DOHH2 (cell line): ENCODE results near the gene LRMDA.

Experiments
- H3F3A ChIP-seq: fragments of 200-600 bp; sonication (generic), shearing (Covaris generic); 2 replicates; pipeline ENCODE4 v1.6.0; 2016; ENCODE audit warnings: antibody characterized with exemption, mild to moderate bottlenecking; ENCODE audit not compliant: control insufficient read depth, insufficient read depth
- H3K27ac ChIP-seq: fragments of 200-600 bp; sonication (generic); 2 replicates; pipeline ENCODE4 v1.5.1; 2014; ENCODE audit warnings: low read depth, mild to moderate bottlenecking, low read length, moderate library complexity
- H3K27me3 ChIP-seq: fragments of 200-600 bp; sonication (generic); 2 replicates; pipeline ENCODE4 v1.6.1; 2014; ENCODE audit warnings: mild to moderate bottlenecking, low read length, mixed read lengths; ENCODE audit not compliant: control insufficient read depth
- H3K36me3 ChIP-seq: fragments of 200-600 bp; sonication (generic); 2 replicates; pipeline ENCODE4 v1.6.1; 2014; ENCODE audit warnings: mild to moderate bottlenecking, low read length, moderate library complexity, mixed read lengths; ENCODE audit not compliant: control insufficient read depth
- H3K4me1 ChIP-seq: fragments of 200-600 bp; sonication (generic); 2 replicates; pipeline ENCODE4 v1.6.1; 2014; ENCODE audit warnings: mild to moderate bottlenecking, low read length, mixed read lengths; ENCODE audit not compliant: control insufficient read depth
- H3K4me2 ChIP-seq: fragments of 200-600 bp; sonication (generic); 2 replicates; pipeline ENCODE4 v1.6.0; 2014; ENCODE audit warnings: mild to moderate bottlenecking, low read length, moderate library complexity
- H3K4me3 ChIP-seq: fragments of 200-600 bp; sonication (generic); 2 replicates; pipeline ENCODE4 v1.5.1; 2014; ENCODE audit warnings: mild to moderate bottlenecking, low read length, mixed read lengths
- H3K79me2 ChIP-seq: fragments of 200-600 bp; sonication (generic); 2 replicates; pipeline ENCODE4 v1.6.1; 2014; ENCODE audit warnings: mild to moderate bottlenecking, low read length, mixed read lengths; ENCODE audit not compliant: control insufficient read depth
- H3K9me2 ChIP-seq: fragments of 200-600 bp; sonication (generic); replicated peaks from 2 replicates; pipeline ENCODE4 v1.6.1; 2014; ENCODE audit warnings: mild to moderate bottlenecking, low read length, mixed read lengths; ENCODE audit not compliant: control insufficient read depth
- H3K9me3 ChIP-seq: fragments of 200-600 bp; sonication (generic); 2 replicates; pipeline ENCODE4 v1.6.1; 2014; ENCODE audit warnings: antibody characterized with exemption, low read length, mixed read lengths; ENCODE audit not compliant: control insufficient read depth, insufficient read depth
- H4K20me1 ChIP-seq: fragments of 200-600 bp; sonication (generic); 2 replicates; pipeline ENCODE4 v1.6.0; 2014; ENCODE audit warnings: low read depth, mild to moderate bottlenecking, antibody characterized with exemption, low read length, moderate library complexity; ENCODE audit not compliant: control insufficient read depth, insufficient read depth
- CTCF ChIP-seq: fragments of 200-600 bp; sonication (generic); IDR thresholded peaks from one replicate; pipeline ENCODE4 v1.5.1; 2014; ENCODE audit warnings: antibody characterized with exemption, mild to moderate bottlenecking, low read depth, low read length; ENCODE audit not compliant: poor library complexity, severe bottlenecking
- EZH2phosphoT487 ChIP-seq: fragments of 200-600 bp; sonication (generic); IDR thresholded peaks from 2 replicates; pipeline ENCODE4 v1.6.1; 2017; ENCODE audit warnings: borderline replicate concordance, mild to moderate bottlenecking, antibody characterized with exemption, low read length, moderate library complexity, mixed read lengths

The LRMDA gene

GRCh38 chr10:75403939-75404814 is 27.2 kb upstream of the LRMDA start:
- Histone ChIP-seq H3K27me3 (no peaks in the 10 kb centered on the region), H3K27ac (no peak overlapping the region), H3K9me2 (no peaks in the 10 kb centered on the region), H3K9me3 (peaks cover 13% of the 10 kb centered on the region; the same call in 1 of the 2 replicates), H3K79me2 (no peaks in the 10 kb centered on the region), H4K20me1 (no peaks in the 10 kb centered on the region), H3K4me2 (no peak overlapping the region), H3K4me3 (no peak overlapping the region), H3K36me3 (no peaks in the 10 kb centered on the region), H3K4me1 (no peaks in the 10 kb centered on the region), H3F3A (no peaks in the 10 kb centered on the region)
- TF ChIP-seq EZH2phosphoT487, result no peak
- no peak for TF ChIP-seq CTCF

- H3K4me2 ChIP-seq, result no peak overlapping the region
- H3F3A ChIP-seq, result no peaks in the 10 kb centered on the region
- H3K9me2 ChIP-seq, result no peaks in the 10 kb centered on the region
- no peaks in the 10 kb centered on the region for H3K79me2 ChIP-seq
- no peak overlapping the region for H3K27ac ChIP-seq
- no peak overlapping the region for H3K4me3 ChIP-seq
- no peaks in the 10 kb centered on the region for H3K36me3 ChIP-seq
- no peaks in the 10 kb centered on the region for H3K27me3 ChIP-seq
- peaks cover 13% of the 10 kb centered on the region; the same call in 1 of the 2 replicates for H3K9me3 ChIP-seq
- no peaks in the 10 kb centered on the region for H4K20me1 ChIP-seq
- H3K4me1 ChIP-seq, result no peaks in the 10 kb centered on the region
- TF ChIP-seq CTCF (no peak), EZH2phosphoT487 (no peak)
Observed at GRCh38 chr10:75404815-75405597, 26.4 kb upstream of the LRMDA start.

GRCh38 chr10:75405598-75406461 is 25.6 kb upstream of the LRMDA start:
- Histone ChIP-seq H3K4me3 (no peak overlapping the region), H3K9me3 (peaks cover 10% of the 10 kb centered on the region; the same call in 1 of the 2 replicates), H3F3A (no peaks in the 10 kb centered on the region), H3K27me3 (no peaks in the 10 kb centered on the region), H4K20me1 (no peaks in the 10 kb centered on the region), H3K79me2 (no peaks in the 10 kb centered on the region), H3K27ac (no peak overlapping the region), H3K36me3 (no peaks in the 10 kb centered on the region), H3K4me2 (no peak overlapping the region), H3K9me2 (no peaks in the 10 kb centered on the region), H3K4me1 (no peaks in the 10 kb centered on the region)
- TF ChIP-seq CTCF, result no peak
- TF ChIP-seq EZH2phosphoT487, result no peak
